Kidney (tissue), 19 donors: ENCODE measurements around the gene TP53TG3B. TPM values are rescaled to one million over a fixed set of nuclear protein-coding genes. Genes with fewer than 3 reads are reported as not detected.
A peak's percentile ranks its signal among the peaks of the same experiment; 100 is the strongest.
"Not testable (repeated sequence)": the region's sequence is repeated elsewhere in the genome, so short reads cannot be mapped to it uniquely, and the experiment has no call there.

ENCODE experiments used
- DNase-seq, 5 donors: peaks; one replicate each; pipeline ENCODE4 v3.0.0-alpha.2; 2013 to 2020
- FAIRE-seq: peaks from 2 replicates; lab custom pipeline; 2012; peaks lifted over from hg19 to GRCh38; lab: Jason Lieb, UNC
- H3K27ac ChIP-seq, 2 donors: one replicate each; pipeline ENCODE4 v1.7.0; 2013; ENCODE audit warnings: low read depth in 2 of 2, low read length in 2 of 2, inconsistent platforms in 1 of 2
- H3K27me3 ChIP-seq: one replicate; pipeline ENCODE4 v1.7.1; 2013; ENCODE audit warnings: low read length, inconsistent platforms; ENCODE audit not compliant: control insufficient read depth, insufficient read depth
- H3K36me3 ChIP-seq, 3 donors: one replicate each; pipeline versions ENCODE4 v1.7.0 to v1.7.1; 2013; ENCODE audit warnings: low read length in 3 of 3, control low read depth in 1 of 3, inconsistent platforms in 1 of 3; ENCODE audit not compliant: insufficient read depth in 3 of 3, control insufficient read depth in 2 of 3
- H3K4me1 ChIP-seq, 3 donors: one replicate each; pipeline versions ENCODE4 v1.7.0 to v1.7.1; 2013; ENCODE audit warnings: low read length in 3 of 3, inconsistent platforms in 1 of 3, low read depth in 1 of 3; ENCODE audit not compliant: control insufficient read depth in 2 of 3, insufficient read depth in 2 of 3
- H3K4me3 ChIP-seq, 3 donors: one replicate each; pipeline versions ENCODE4 v1.7.0 to v1.8.1; 2013; ENCODE audit warnings: low read length in 3 of 3, control low read depth in 1 of 3, inconsistent platforms in 1 of 3
- H3K9ac ChIP-seq, 3 donors: one replicate each; pipeline versions ENCODE4 v1.7.0 to v1.7.1; 2013; ENCODE audit warnings: low read length in 3 of 3, control low read depth in 1 of 3, inconsistent platforms in 1 of 3
- H3K9me3 ChIP-seq, 3 donors: one replicate each; pipeline versions ENCODE4 v1.7.0 to v1.7.1; 2013; ENCODE audit warnings: low read length in 3 of 3, control low read depth in 1 of 3, inconsistent platforms in 1 of 3; ENCODE audit not compliant: control insufficient read depth in 2 of 3, insufficient read depth in 1 of 3
- intact Hi-C: fragments of 100-400 bp; cut with DNase I; formaldehyde crosslinking; loops from one replicate; pipeline ENCODE4 v1.11.1; 2022
- long read RNA-seq, 10 donors: library from polyadenylated mRNA in 1 of 10; unstranded in 1 of 10; transcript quantifications; one replicate each; pipeline ENCODE4 v2.0.0 and lab custom pipeline, GENCODE V29; 2021 to 2026
- polyA plus RNA-seq: library from polyadenylated mRNA; stranded (reverse); fragments of 350-450 nt; fragmentation: Illumina TruSeq; extraction: RNeasy Lipid Tissue Mini Kit (QIAGEN cat#74804); gene quantifications from one replicate; pipeline ENCODE4 v1.2.3, GENCODE V29; 2014; ENCODE audit warnings: low read depth, low replicate concordance; ENCODE audit not compliant: insufficient read depth
- total RNA-seq: library from RNA; stranded (reverse); fragmentation: NEBNext Ultra II Directional; extraction: Animal tissue kit (Norgen Biotek cat#: 25700); gene quantifications from one replicate; pipeline ENCODE4 v1.2.1, GENCODE V29; 2021
- donor health status: control.
- donor health status: control.
- donor health status: DM: yes; HTN: yes; CAD: no.
- donor health status: Normal renal cell carcinoma (clear cell type).

TP53TG3B gene
- total RNA-seq, result not detected
- polyA plus RNA-seq, result not detected
- long read RNA-seq, donor 1, result 0 reads
- long read RNA-seq, donor 2, result 0 reads
- long read RNA-seq, donor 3, result 0 reads
- long read RNA-seq, donor 4, result 0 reads
- long read RNA-seq, donor 5, result 0 reads
- long read RNA-seq, donor 6, result 0 reads
- long read RNA-seq, donor 7, result 0 reads
- long read RNA-seq, donor 8, result 0 reads
- long read RNA-seq, donor 9, result 0 reads
- long read RNA-seq, donor 10, result 0 reads

- H3K9ac ChIP-seq, FAIRE-seq, H3K27me3 ChIP-seq, H3K9me3 ChIP-seq, DNase-seq, H3K4me3 ChIP-seq, H3K4me1 ChIP-seq, H3K36me3 ChIP-seq, intact Hi-C loops, H3K27ac ChIP-seq: not testable (repeated sequence)
Measured at GRCh38 chr16:33360541-33360940, at the start of gene TP53TG3B. Gene TP53TG3B (plus strand): TSS chr16:33360841. CDS start chr16:33360909, 68 bp downstream.

- H3K4me1 ChIP-seq, H3K27ac ChIP-seq, H3K9me3 ChIP-seq, FAIRE-seq, H3K9ac ChIP-seq, H3K36me3 ChIP-seq, intact Hi-C loops, H3K4me3 ChIP-seq, H3K27me3 ChIP-seq: not testable (repeated sequence)
- peak in 2 of 5 donors; percentile 54 to 55 for DNase-seq
Measured at GRCh38 chr16:33336226-33337012, 24.2 kb upstream of the TP53TG3B start.

- H3K27me3 ChIP-seq, H3K36me3 ChIP-seq, FAIRE-seq, H3K4me1 ChIP-seq, H3K27ac ChIP-seq, H3K9me3 ChIP-seq, H3K4me3 ChIP-seq, intact Hi-C loops, H3K9ac ChIP-seq: not testable (repeated sequence)
- DNase-seq, result peak in 1 of 5 donors; percentile 63
Measured at GRCh38 chr16:33337627-33338542, 22.8 kb upstream of the TP53TG3B start.

GRCh38 chr16:33338543-33338951, 22.1 kb upstream of the TP53TG3B start:
- FAIRE-seq, intact Hi-C loops, H3K27ac ChIP-seq, H3K4me1 ChIP-seq, H3K36me3 ChIP-seq, H3K27me3 ChIP-seq, H3K9me3 ChIP-seq, H3K9ac ChIP-seq, H3K4me3 ChIP-seq: not testable (repeated sequence)
- DNase-seq, result peak in 1 of 5 donors; percentile 58

- H3K9me3 ChIP-seq, H3K27me3 ChIP-seq, H3K27ac ChIP-seq, H3K9ac ChIP-seq, H3K4me3 ChIP-seq, intact Hi-C loops, FAIRE-seq, H3K36me3 ChIP-seq, H3K4me1 ChIP-seq: not testable (repeated sequence)
- peak in 2 of 5 donors; percentile 56 to 58 for DNase-seq
Measured at GRCh38 chr16:33339093-33340061, 21.3 kb upstream of the TP53TG3B start.

Other genes starting within 250 kb of the TP53TG3B start
- gene TP53TG3C, start 166.6 kb upstream of the TP53TG3B start, total RNA-seq, result not detected
- gene TP53TG3C, start 166.6 kb upstream of the TP53TG3B start, polyA plus RNA-seq, result not detected
- not detected for gene TP53TG3E, start 56.5 kb upstream of the TP53TG3B start, total RNA-seq
- gene TP53TG3E, start 56.5 kb upstream of the TP53TG3B start, polyA plus RNA-seq, result not detected
- not detected for gene TP53TG3F, start 98.8 kb downstream of the TP53TG3B start, total RNA-seq
- gene TP53TG3F, start 98.8 kb downstream of the TP53TG3B start, polyA plus RNA-seq, result not detected